Neural cell (in vitro differentiated cells): ENCODE results near the gene NUDT21. TPM values are rescaled to one million over a fixed set of nuclear protein-coding genes. Genes with fewer than 3 reads are reported as not detected.

Source experiments
- H2AFZ ChIP-seq: fragments of 200-600, 300-800 bp; sonication (generic), shearing (Covaris generic); 2 replicates; pipeline ENCODE4 v1.6.0; 2014; ENCODE audit warnings: low read depth, mild to moderate bottlenecking, antibody characterized with exemption, low read length, moderate library complexity
- H3F3A ChIP-seq: fragments of 200-600 bp; shearing (Covaris generic); 2 replicates; pipeline ENCODE4 v1.6.1; 2016; ENCODE audit warnings: mild to moderate bottlenecking, moderate library complexity, mixed read lengths, antibody characterized with exemption, low read length; ENCODE audit not compliant: insufficient read depth, poor library complexity, severe bottlenecking
- H3K27ac ChIP-seq: fragments of 200-600, 300-800 bp; sonication (generic), shearing (Covaris generic); 2 replicates; pipeline ENCODE4 v1.5.1; 2014; ENCODE audit warnings: mild to moderate bottlenecking, low read length, moderate library complexity
- H3K27me3 ChIP-seq: fragments of 300-800, 200-600 bp; sonication (generic), shearing (Covaris generic); 2 replicates; pipeline ENCODE4 v1.6.0; 2014; ENCODE audit warnings: mild to moderate bottlenecking, low read depth, low read length, moderate library complexity; ENCODE audit not compliant: insufficient read depth
- H3K36me3 ChIP-seq: fragments of 300-800, 200-600 bp; sonication (generic), shearing (Covaris generic); 2 replicates; pipeline ENCODE4 v1.5.1; 2014; ENCODE audit warnings: mild to moderate bottlenecking, antibody characterized with exemption, low read length, moderate library complexity; ENCODE audit not compliant: insufficient read depth
- H3K4me2 ChIP-seq: fragments of 300-800, 200-600 bp; sonication (generic), shearing (Covaris generic); 2 replicates; pipeline ENCODE4 v1.6.0; 2014; ENCODE audit warnings: mild to moderate bottlenecking, low read length
- H3K4me3 ChIP-seq: fragments of 300-800, 200-600 bp; sonication (generic), shearing (Covaris generic); 2 replicates; pipeline ENCODE4 v1.5.1; 2014; ENCODE audit warnings: mild to moderate bottlenecking, low read length, moderate library complexity
- H3K79me2 ChIP-seq: fragments of 200-600 bp; shearing (Covaris generic); replicated peaks from 2 replicates; pipeline ENCODE4 v1.6.0; 2014; ENCODE audit warnings: mild to moderate bottlenecking, low read length, moderate library complexity; ENCODE audit not compliant: insufficient read depth
- H3K9ac ChIP-seq: fragments of 300-800, 200-600 bp; sonication (generic), shearing (Covaris generic); 2 replicates; pipeline ENCODE4 v1.6.1; 2016; ENCODE audit warnings: mild to moderate bottlenecking, low read length, mixed read lengths
- H3K9me2 ChIP-seq: fragments of 200-600 bp; shearing (Covaris generic); 2 replicates; pipeline ENCODE4 v1.6.1; 2016; ENCODE audit warnings: mild to moderate bottlenecking, low read length, mixed read lengths; ENCODE audit not compliant: insufficient read depth
- H3K9me3 ChIP-seq: fragments of 200-600, 300-800 bp; sonication (generic), shearing (Covaris generic); 2 replicates; pipeline ENCODE4 v1.6.1; 2016; ENCODE audit warnings: mild to moderate bottlenecking, mixed run types, low read length, moderate library complexity, mixed read lengths
- H4K20me1 ChIP-seq: fragments of 200-600 bp; shearing (Covaris generic); 2 replicates; pipeline ENCODE4 v1.6.1; 2016; ENCODE audit warnings: mild to moderate bottlenecking, mixed run types; ENCODE audit not compliant: insufficient read depth
- CTCF ChIP-seq: fragments of 450-650 bp; IDR thresholded peaks from 2 replicates; pipeline ENCODE4 v1.5.1; 2014; ENCODE audit warnings: antibody characterized with exemption, mild to moderate bottlenecking, moderate library complexity; ENCODE audit not compliant: poor library complexity, severe bottlenecking
- EP300 ChIP-seq: fragments of 450-650 bp; conservative IDR thresholded peaks from 2 replicates; pipeline ENCODE4 v1.6.1; 2014; ENCODE audit warnings: antibody characterized with exemption, mild to moderate bottlenecking, moderate library complexity; ENCODE audit not compliant: poor library complexity, severe bottlenecking
- EZH2 ChIP-seq: fragments of 200-600, 300-800 bp; shearing (Covaris generic), sonication (generic); IDR thresholded peaks from 2 replicates; pipeline ENCODE4 v1.6.1; 2014; ENCODE audit warnings: antibody characterized with exemption, low read length, borderline replicate concordance, mild to moderate bottlenecking; ENCODE audit not compliant: insufficient read depth, poor library complexity, severe bottlenecking
- MXI1 ChIP-seq: fragments of 450-650 bp; conservative IDR thresholded peaks from 2 replicates; pipeline ENCODE4 v1.6.1; 2014; ENCODE audit warnings: antibody characterized with exemption, mild to moderate bottlenecking; ENCODE audit not compliant: poor library complexity, severe bottlenecking
- POLR2AphosphoS5 ChIP-seq: IDR thresholded peaks from 2 replicates; pipeline ENCODE4 v1.6.1; 2012
- RAD21 ChIP-seq: fragments of 450-650 bp; conservative IDR thresholded peaks from 2 replicates; pipeline ENCODE4 v1.6.1; 2014; ENCODE audit warnings: antibody characterized with exemption, mild to moderate bottlenecking, moderate library complexity
- REST ChIP-seq: IDR thresholded peaks from 2 replicates; pipeline ENCODE4 v1.6.1; 2012; ENCODE audit warnings: borderline replicate concordance
- SMC3 ChIP-seq: fragments of 450-650 bp; conservative IDR thresholded peaks from 2 replicates; pipeline ENCODE4 v1.6.1; 2014; ENCODE audit warnings: antibody characterized with exemption, mild to moderate bottlenecking, moderate library complexity; ENCODE audit not compliant: poor library complexity
- TAF1 ChIP-seq: IDR thresholded peaks from 2 replicates; pipeline ENCODE4 v1.6.1; 2012; ENCODE audit warnings: low read depth
- polyA plus RNA-seq: library from polyadenylated mRNA; depleted of rRNA; stranded (reverse); fragments of >200 nt; gene quantifications from 2 replicates; pipeline ENCODE4 v1.2.3, GENCODE V29; 2014

Gene NUDT21
- polyA plus RNA-seq, 1 donor from 2014 or later, result 192 TPM

GRCh38 chr16:56475201-56475600, 24.1 kb upstream of the NUDT21 start:
- Histone ChIP-seq H3K79me2 (no peaks in the 10 kb centered on the region), H3K27ac (no peak overlapping the region), H3K4me2 (no peak overlapping the region), H3K27me3 (no peaks in the 10 kb centered on the region), H3F3A (no peaks in the 10 kb centered on the region), H3K9ac (no peak overlapping the region), H4K20me1 (no peaks in the 10 kb centered on the region), H3K9me3 (no peaks in the 10 kb centered on the region), H2AFZ (no peak overlapping the region), H3K4me3 (no peak overlapping the region), H3K36me3 (peaks cover 9% of the 10 kb centered on the region), H3K9me2 (no peaks in the 10 kb centered on the region)
- TF ChIP-seq TAF1 (no peak), CTCF (no peak), REST (no peak), POLR2AphosphoS5 (peak; percentile 23), SMC3 (no peak)

GRCh38 chr16:56470666-56471065, 19.5 kb upstream of the NUDT21 start:
- no peaks in the 10 kb centered on the region for H3F3A ChIP-seq
- TF ChIP-seq EZH2 (no peak), SMC3 (no peak), RAD21 (no peak), CTCF (no peak), EP300 (no peak), POLR2AphosphoS5 (no peak), MXI1 (no peak), TAF1 (no peak), REST (no peak)
- no peaks in the 10 kb centered on the region for H4K20me1 ChIP-seq
- H3K9me3 ChIP-seq, result no peaks in the 10 kb centered on the region
- H3K27ac ChIP-seq, result no peak overlapping the region
- H2AFZ ChIP-seq, result no peak overlapping the region
- no peaks in the 10 kb centered on the region for H3K9me2 ChIP-seq
- no peak overlapping the region for H3K4me2 ChIP-seq
- H3K27me3 ChIP-seq, result no peaks in the 10 kb centered on the region
- no peaks in the 10 kb centered on the region for H3K79me2 ChIP-seq
- H3K36me3 ChIP-seq, result peaks cover 14% of the 10 kb centered on the region
- no peak overlapping the region for H3K9ac ChIP-seq
- H3K4me3 ChIP-seq, result no peak overlapping the region
